H9 (cell line): ENCODE data around the gene ITPRID2. TPM values are rescaled to one million over a fixed set of nuclear protein-coding genes. Genes with fewer than 3 reads are reported as not detected.

Source experiments
- DNase-seq: peaks from one replicate; pipeline ENCODE4 v3.0.0-alpha.2; 2017
- H2AFZ ChIP-seq: one replicate; pipeline ENCODE4 v1.6.1; 2013; ENCODE audit warnings: mild to moderate bottlenecking, low read length, control low read depth, moderate library complexity
- H2AK5ac ChIP-seq: 2 replicates; pipeline ENCODE4 v1.6.1; 2013; ENCODE audit warnings: low read length, control low read depth, mixed read lengths; ENCODE audit not compliant: insufficient read length
- H2BK120ac ChIP-seq: one replicate; pipeline ENCODE4 v1.6.1; 2013; ENCODE audit warnings: low read depth, mild to moderate bottlenecking, low read length, control low read depth, inconsistent platforms; ENCODE audit not compliant: poor library complexity, severe bottlenecking
- H2BK12ac ChIP-seq: 2 replicates; pipeline ENCODE4 v1.6.1; 2013; ENCODE audit warnings: low read length, control low read depth, mixed read lengths, low read depth; ENCODE audit not compliant: insufficient read length
- H2BK15ac ChIP-seq: 2 replicates; pipeline ENCODE4 v1.6.1; 2013; ENCODE audit warnings: low read depth, low read length, control low read depth
- H2BK20ac ChIP-seq: one replicate; pipeline ENCODE4 v1.6.1; 2013; ENCODE audit warnings: low read depth, mild to moderate bottlenecking, low read length, control low read depth, inconsistent platforms; ENCODE audit not compliant: poor library complexity, severe bottlenecking
- H2BK5ac ChIP-seq: 2 replicates; pipeline ENCODE4 v1.6.1; 2013; ENCODE audit warnings: low read length, control low read depth, mixed read lengths; ENCODE audit not compliant: insufficient read length
- H3K14ac ChIP-seq: 2 replicates; pipeline ENCODE4 v1.6.1; 2013; ENCODE audit warnings: low read length, control low read depth; ENCODE audit not compliant: insufficient read depth
- H3K18ac ChIP-seq: 2 replicates; pipeline ENCODE4 v1.6.1; 2013; ENCODE audit warnings: low read depth, mild to moderate bottlenecking, mixed read lengths, low read length, control low read depth; ENCODE audit not compliant: insufficient read length
- H3K23ac ChIP-seq: 2 replicates; pipeline ENCODE4 v1.6.1; 2013; ENCODE audit warnings: low read length, control low read depth, mixed read lengths, low read depth; ENCODE audit not compliant: insufficient read length
- H3K23me2 ChIP-seq: 2 replicates; pipeline ENCODE4 v1.6.1; 2013; ENCODE audit warnings: low read depth, mild to moderate bottlenecking, mixed read lengths, low read length, control low read depth; ENCODE audit not compliant: insufficient read length, poor library complexity, severe bottlenecking
- H3K27ac ChIP-seq: 2 replicates; pipeline ENCODE4 v1.5.1; 2013; ENCODE audit warnings: low read length, control low read depth, mixed read lengths, low read depth; ENCODE audit not compliant: insufficient read length
- H3K27me3 ChIP-seq: 2 replicates; pipeline ENCODE4 v1.6.1; 2013; ENCODE audit warnings: low read length, control low read depth, inconsistent platforms; ENCODE audit not compliant: insufficient read depth
- H3K4ac ChIP-seq: 2 replicates; pipeline ENCODE4 v1.6.1; 2013; ENCODE audit warnings: low read depth, mild to moderate bottlenecking, control low read depth, inconsistent platforms, low read length, moderate library complexity
- H3K4me1 ChIP-seq: 2 replicates; pipeline ENCODE4 v1.6.1; 2013; ENCODE audit warnings: low read length, control low read depth, inconsistent platforms; ENCODE audit not compliant: insufficient read depth
- H3K4me2 ChIP-seq: 2 replicates; pipeline ENCODE4 v1.6.1; 2013; ENCODE audit warnings: low read length, control low read depth, mixed read lengths; ENCODE audit not compliant: insufficient read length, insufficient read depth
- H3K56ac ChIP-seq: 2 replicates; pipeline ENCODE4 v1.6.1; 2013; ENCODE audit warnings: low read depth, mild to moderate bottlenecking, mixed read lengths, low read length, control low read depth; ENCODE audit not compliant: insufficient read length
- H3K79me1 ChIP-seq: 2 replicates; pipeline ENCODE4 v1.6.1; 2013; ENCODE audit warnings: low read depth, mild to moderate bottlenecking, moderate library complexity, low read length, control low read depth, inconsistent platforms; ENCODE audit not compliant: insufficient read depth, poor library complexity, severe bottlenecking
- H3K79me2 ChIP-seq: 2 replicates; pipeline ENCODE4 v1.6.1; 2013; ENCODE audit warnings: low read length, control low read depth, inconsistent platforms; ENCODE audit not compliant: insufficient read depth
- H3K9ac ChIP-seq: 2 replicates; pipeline ENCODE4 v1.6.1; 2013; ENCODE audit warnings: low read length, control low read depth, mixed read lengths; ENCODE audit not compliant: insufficient read length; ENCODE audit errors: extremely low read depth
- H3K9me3 ChIP-seq: one replicate; pipeline ENCODE4 v1.6.1; 2013; ENCODE audit warnings: low read depth, low read length, inconsistent platforms; ENCODE audit not compliant: control insufficient read depth
- H3T11ph ChIP-seq: one replicate; pipeline ENCODE4 v1.6.1; 2013; ENCODE audit warnings: mild to moderate bottlenecking, low read length, control low read depth, inconsistent platforms
- H4K20me1 ChIP-seq: one replicate; pipeline ENCODE4 v1.6.1; 2013; ENCODE audit not compliant: control insufficient read depth, insufficient read length, insufficient read depth
- H4K5ac ChIP-seq: 2 replicates; pipeline ENCODE4 v1.6.1; 2013; ENCODE audit warnings: low read depth, mild to moderate bottlenecking, mixed read lengths, low read length, control low read depth; ENCODE audit not compliant: insufficient read length
- H4K8ac ChIP-seq: replicated peaks from 2 replicates; pipeline ENCODE4 v1.6.1; 2013; ENCODE audit warnings: low read length, control low read depth, mixed read lengths, low read depth; ENCODE audit not compliant: insufficient read length
- H4K91ac ChIP-seq: 2 replicates; pipeline ENCODE4 v1.6.1; 2013; ENCODE audit warnings: low read depth, mild to moderate bottlenecking, moderate library complexity, mixed read lengths, low read length, control low read depth; ENCODE audit not compliant: insufficient read length
- H3K27ac Mint-ChIP-seq, 3 experiments: 2 replicates in 2 of 3; 3 replicates in 1 of 3; pipeline ENCODE4 v1.8.0; 2020 to 2021; ENCODE audit warnings: mixed read lengths in 3 of 3, mild to moderate bottlenecking in 1 of 3, moderate library complexity in 1 of 3
- H3K27me3 Mint-ChIP-seq: 2 replicates; pipeline ENCODE4 v1.8.0; 2021; ENCODE audit warnings: low read depth, mild to moderate bottlenecking, moderate library complexity, mixed read lengths
- H3K36me3 Mint-ChIP-seq, 3 experiments: 2 replicates in 2 of 3; 3 replicates in 1 of 3; pipeline ENCODE4 v1.8.0; 2020 to 2021; ENCODE audit warnings: low read depth in 3 of 3, mixed read lengths in 3 of 3; ENCODE audit not compliant: insufficient read depth in 1 of 3
- H3K4me1 Mint-ChIP-seq, 2 experiments: 2 replicates each; pipeline ENCODE4 v1.8.0; 2020; ENCODE audit warnings: mixed read lengths in 2 of 2
- H3K4me3 Mint-ChIP-seq, 2 experiments: 2 replicates in 1 of 2; 3 replicates in 1 of 2; pipeline ENCODE4 v1.8.0; 2020 to 2021; ENCODE audit warnings: mild to moderate bottlenecking in 2 of 2, mixed read lengths in 2 of 2, moderate library complexity in 1 of 2
- H3K9me3 Mint-ChIP-seq, 2 experiments: 2 replicates in 1 of 2; 3 replicates in 1 of 2; pipeline ENCODE4 v1.8.0; 2020; ENCODE audit warnings: mild to moderate bottlenecking in 2 of 2, mixed read lengths in 2 of 2, moderate library complexity in 1 of 2
- CTCF ChIP-seq: fragments of 200-600 bp; sonication (generic); conservative IDR thresholded peaks from 3 replicates; pipeline ENCODE4 v1.8.0; 2021; ENCODE audit warnings: antibody characterized with exemption, mild to moderate bottlenecking
- WGBS: extraction: QIAGEN DNeasy Blood & Tissue Kit; methylation state at CpG from one replicate; pipeline ENCODE4 v1.1.7; 2013; ENCODE audit warnings: missing lambda C conversion rate, low lambda C conversion rate, mixed read lengths; ENCODE audit not compliant: insufficient read length; ENCODE audit errors: extremely low coverage; 5-methylcytosine and 5-hydroxymethylcytosine counted together
- total RNA-seq: library from RNA; stranded (reverse); gene quantifications from 2 replicates; pipeline ENCODE4 v1.2.1, GENCODE V29; 2021

ITPRID2 gene
- total RNA-seq, 1 experiment from 2014 or later = 12.0 TPM

- no peaks in the 10 kb centered on the region for H3K79me2 ChIP-seq
- H3K9me3 ChIP-seq = no peaks in the 10 kb centered on the region
- H3K4me2 ChIP-seq = no peak overlapping the region
- no peak overlapping the region for H2BK15ac ChIP-seq
- H3K9ac ChIP-seq = no peak overlapping the region
- no peak overlapping the region for H3K4me3 Mint-ChIP-seq
- H2BK20ac ChIP-seq = no peak overlapping the region
- no peak overlapping the region for H3K14ac ChIP-seq
- H2AFZ ChIP-seq = no peak overlapping the region
- no peak for DNase-seq
- no peak overlapping the region for H2AK5ac ChIP-seq
- H3K18ac ChIP-seq = no peak overlapping the region
- H3K27me3 Mint-ChIP-seq = no peaks in the 10 kb centered on the region; the same call in 1 of the 2 replicates
- H3K4me1 Mint-ChIP-seq = peaks cover 19 to 20% of the 10 kb centered on the region in 2 experiments
- no peaks in the 10 kb centered on the region for H3K23me2 ChIP-seq
- no peak overlapping the region for H4K8ac ChIP-seq
- H3K79me1 ChIP-seq = no peaks in the 10 kb centered on the region
- H3K4me1 ChIP-seq = no peaks in the 10 kb centered on the region
- no peak overlapping the region for H3K27ac Mint-ChIP-seq
- no peak overlapping the region for H2BK120ac ChIP-seq
- TF ChIP-seq CTCF = no peak
- WGBS = no CpG with 5 or more reads among the region's 1 CpG
- H4K91ac ChIP-seq = no peak overlapping the region
- no peak overlapping the region for H3K4ac ChIP-seq
- no peaks in the 10 kb centered on the region for H4K20me1 ChIP-seq
- no peak overlapping the region for H3T11ph ChIP-seq
- no peaks in the 10 kb centered on the region for H3K36me3 Mint-ChIP-seq
- no peaks in the 10 kb centered on the region for H3K27me3 ChIP-seq
- no peak overlapping the region for H2BK5ac ChIP-seq
- no peak overlapping the region for H3K27ac ChIP-seq
- no peak overlapping the region for H2BK12ac ChIP-seq
- H3K56ac ChIP-seq = no peak overlapping the region
- H3K23ac ChIP-seq = no peak overlapping the region
- no peak overlapping the region for H4K5ac ChIP-seq
- H3K9me3 Mint-ChIP-seq = no peaks in the 10 kb centered on the region
Observed at GRCh38 chr2:181844551-181845290, 46.8 kb upstream of the ITPRID2 start.
